ENCODE measurements around the gene OR2J2.

GRCh38 chr6:29142309-29142708 lies 28.4 kb upstream of the OR2J2 start:
- TF ChIP-seq CTCF (IDR thresholded peaks at IDR 0.05; ENCODE audit: borderline replicate concordance, extremely low read depth, low read length, poor library complexity, severe bottlenecking): no peak
- TF ChIP-seq EZH2 (IDR thresholded peaks at IDR 0.05; ENCODE audit: borderline replicate concordance, low read depth, low read length, severe bottlenecking): no peak

Data from DND-41 (cell line).